Body of pancreas (tissue), 4 donors: ENCODE data around the gene RTN4RL2.

Experiments
- POLR2A ChIP-seq, 3 donors: fragments of 450-650 bp; IDR thresholded peaks; one replicate each; pipeline ENCODE4 v1.6.1; 2016; ENCODE audit warnings: antibody characterized with exemption in 3 of 3, mild to moderate bottlenecking in 2 of 3
- TF ChIP-seq, protein P1 (sequence below), 7 experiments: fragments of 450-650 bp in 4 of 7; fragments of 200-600 bp in 3 of 7; sonication (generic) in 3 of 7; IDR thresholded peaks; one replicate each; pipeline ENCODE4 v1.5.1; 2016 to 2019; ENCODE audit warnings: antibody characterized with exemption in 7 of 7

DNA sequence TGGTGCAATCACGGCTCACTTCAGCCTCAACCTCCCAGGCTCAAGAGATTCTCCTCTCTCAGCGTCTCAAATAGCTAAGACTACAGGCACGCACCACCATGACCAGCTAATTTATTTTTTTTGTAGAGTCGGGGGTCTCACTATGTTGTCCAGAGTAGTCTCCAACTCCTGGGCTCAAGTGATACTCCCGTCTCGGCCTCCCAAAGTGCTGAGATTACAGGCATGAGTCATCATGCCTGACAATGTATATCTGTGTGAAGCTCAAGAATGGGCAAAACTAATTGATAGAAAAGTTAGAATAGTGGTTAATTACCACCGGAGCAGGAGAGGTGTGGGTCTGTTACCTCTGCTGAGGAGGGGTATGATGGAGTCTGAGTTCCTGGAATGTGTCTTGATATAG, 24.3 kb upstream of the RTN4RL2 start:
- TF ChIP-seq, protein P1, sequence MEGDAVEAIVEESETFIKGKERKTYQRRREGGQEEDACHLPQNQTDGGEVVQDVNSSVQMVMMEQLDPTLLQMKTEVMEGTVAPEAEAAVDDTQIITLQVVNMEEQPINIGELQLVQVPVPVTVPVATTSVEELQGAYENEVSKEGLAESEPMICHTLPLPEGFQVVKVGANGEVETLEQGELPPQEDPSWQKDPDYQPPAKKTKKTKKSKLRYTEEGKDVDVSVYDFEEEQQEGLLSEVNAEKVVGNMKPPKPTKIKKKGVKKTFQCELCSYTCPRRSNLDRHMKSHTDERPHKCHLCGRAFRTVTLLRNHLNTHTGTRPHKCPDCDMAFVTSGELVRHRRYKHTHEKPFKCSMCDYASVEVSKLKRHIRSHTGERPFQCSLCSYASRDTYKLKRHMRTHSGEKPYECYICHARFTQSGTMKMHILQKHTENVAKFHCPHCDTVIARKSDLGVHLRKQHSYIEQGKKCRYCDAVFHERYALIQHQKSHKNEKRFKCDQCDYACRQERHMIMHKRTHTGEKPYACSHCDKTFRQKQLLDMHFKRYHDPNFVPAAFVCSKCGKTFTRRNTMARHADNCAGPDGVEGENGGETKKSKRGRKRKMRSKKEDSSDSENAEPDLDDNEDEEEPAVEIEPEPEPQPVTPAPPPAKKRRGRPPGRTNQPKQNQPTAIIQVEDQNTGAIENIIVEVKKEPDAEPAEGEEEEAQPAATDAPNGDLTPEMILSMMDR (IDR thresholded peaks at IDR 0.05): no peak
- TF ChIP-seq POLR2A (IDR thresholded peaks at IDR 0.05): no peak
